GM18858 (cell line): ENCODE measurements around the gene NCKAP5L.

Source experiments
- ATAC-seq: cut with Tn5 transposase; IDR thresholded peaks from one replicate; pipeline ENCODE4 v1.9.1; 2021; ENCODE audit not compliant: unreplicated experiment

NCKAP5L gene

GRCh38 chr12:49801141-49802063 is 26.8 kb downstream of the NCKAP5L start:
- no peak for ATAC-seq

GRCh38 chr12:49800421-49801140 is 27.6 kb downstream of the NCKAP5L start:
- no peak for ATAC-seq

DNA sequence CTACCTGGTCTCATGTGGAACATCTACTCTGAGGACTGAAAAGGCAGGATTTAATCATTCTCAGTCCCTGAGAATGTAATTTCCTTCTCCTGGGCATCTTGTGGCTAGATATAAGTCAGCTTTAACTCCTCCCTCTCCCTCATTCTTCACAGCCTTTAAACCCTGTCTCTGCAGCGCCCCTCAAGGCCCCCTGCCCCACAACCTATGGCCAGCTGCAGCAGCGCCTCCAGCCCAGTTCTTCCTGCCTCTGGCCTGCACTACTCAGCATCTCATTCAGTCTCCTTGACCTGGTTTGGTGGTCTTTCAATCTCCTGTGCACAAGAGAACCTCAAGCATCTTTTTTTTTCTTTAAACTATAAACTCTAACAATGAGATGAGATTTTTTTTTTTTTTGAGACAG is 29.3 kb downstream of the NCKAP5L start:
- no peak for ATAC-seq

DNA sequence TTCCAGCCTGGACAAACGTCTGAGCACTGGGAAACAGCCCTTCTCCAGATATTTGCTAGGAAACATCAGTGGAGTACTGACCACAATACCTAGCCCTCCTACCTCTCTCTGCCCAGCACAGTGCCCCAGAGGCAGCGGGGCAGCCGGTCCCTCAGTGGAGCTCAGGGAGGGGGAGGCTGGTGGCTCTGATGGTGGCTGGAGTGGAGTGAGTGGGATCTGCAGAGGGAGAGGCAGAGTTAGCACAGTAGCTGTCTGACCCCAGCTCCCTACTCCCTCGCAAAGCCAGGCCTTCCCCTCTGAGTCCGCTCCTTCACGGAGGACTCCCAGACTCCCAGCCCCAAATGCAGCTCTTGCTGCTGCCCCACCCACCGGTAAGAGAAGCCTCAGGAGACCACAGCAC is 30.0 kb downstream of the NCKAP5L start:
- ATAC-seq = no peak

DNA sequence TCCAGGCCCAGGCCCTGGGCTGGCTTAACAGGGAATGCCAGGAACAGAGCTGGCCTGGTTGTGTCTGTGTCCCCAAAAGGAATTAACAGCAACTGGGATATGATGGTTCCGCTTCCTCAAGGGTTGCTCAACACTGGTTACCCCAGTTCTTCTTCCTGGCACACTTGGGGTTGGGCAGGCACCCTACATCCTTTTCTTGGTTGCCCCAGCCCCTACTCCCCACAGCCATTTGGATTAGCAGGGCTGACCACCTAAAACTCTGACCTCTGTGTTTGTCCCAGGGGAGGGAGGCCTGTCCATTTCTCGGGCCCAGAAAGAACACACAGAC is 30.8 kb downstream of the NCKAP5L start:
- ATAC-seq = no peak

DNA sequence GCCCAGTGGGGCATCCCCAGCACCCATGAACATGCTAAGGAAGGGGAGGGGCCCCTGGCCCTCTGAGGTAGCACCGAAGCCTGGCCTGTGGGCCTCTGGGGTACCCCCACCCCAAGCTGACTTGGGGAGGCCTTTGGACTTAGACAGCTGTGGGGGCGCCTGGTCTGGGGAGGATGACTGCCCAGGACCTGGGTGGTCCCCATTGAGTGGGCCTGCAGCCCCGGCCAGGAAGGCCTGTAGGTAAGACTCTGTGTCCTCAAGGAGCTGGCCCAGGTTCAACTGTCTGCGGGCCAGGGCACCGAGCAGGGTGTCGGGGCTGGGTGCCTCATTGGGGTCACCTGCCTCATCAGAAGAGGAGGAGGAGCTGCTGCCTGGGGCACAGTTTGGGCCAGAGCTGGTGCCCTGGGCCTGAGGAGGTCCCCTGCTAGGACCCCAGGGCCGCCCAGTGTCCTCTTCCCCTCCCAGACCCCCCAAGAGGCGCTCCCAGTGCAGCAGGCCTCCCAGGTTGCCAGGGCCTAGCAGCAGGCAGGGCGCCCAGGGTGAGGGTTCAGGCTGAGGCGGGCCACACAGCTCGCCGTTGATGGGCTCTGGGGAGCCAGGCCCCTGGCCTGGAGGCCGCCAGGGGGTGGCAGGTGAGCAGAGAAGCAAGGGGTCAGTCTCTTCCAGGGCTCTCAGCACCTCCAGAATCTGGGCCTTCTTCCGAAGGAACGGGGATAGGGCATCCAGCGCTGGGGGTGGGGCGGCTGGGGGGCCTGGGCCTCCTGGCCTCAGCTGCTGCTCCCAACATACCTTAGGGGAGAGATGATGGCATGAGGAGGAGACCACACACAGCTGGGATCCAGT is 31.4 kb downstream of the NCKAP5L start:
- no peak for ATAC-seq

GRCh38 chr12:49796155-49796554 is 32.1 kb downstream of the NCKAP5L start:
- no peak for ATAC-seq

DNA sequence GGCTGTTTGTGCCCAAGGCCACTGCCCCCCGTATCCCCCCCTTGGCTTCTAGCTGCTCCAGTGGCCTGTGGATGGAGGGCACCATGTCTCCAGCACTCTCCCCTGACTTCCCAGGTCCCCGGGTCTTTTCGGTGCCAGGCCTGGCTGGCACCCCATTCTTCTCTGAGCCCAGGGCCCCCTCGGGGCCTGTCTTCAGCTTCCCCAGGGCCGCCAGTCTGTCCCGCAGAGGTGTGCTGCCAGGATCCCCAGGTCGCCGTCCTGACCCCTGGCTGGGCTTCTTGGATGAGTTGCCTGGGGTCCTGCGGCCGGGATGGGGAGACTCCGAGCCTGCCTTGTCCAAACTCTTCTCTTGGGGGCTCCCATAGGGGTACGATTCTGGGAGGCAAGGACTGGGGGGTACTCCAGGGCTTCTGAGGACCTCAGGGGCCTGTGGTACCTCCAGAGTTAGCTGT is 32.5 kb downstream of the NCKAP5L start:
- no peak for ATAC-seq

GRCh38 chr12:49794811-49795653 is 33.2 kb downstream of the NCKAP5L start:
- ATAC-seq = no peak

DNA sequence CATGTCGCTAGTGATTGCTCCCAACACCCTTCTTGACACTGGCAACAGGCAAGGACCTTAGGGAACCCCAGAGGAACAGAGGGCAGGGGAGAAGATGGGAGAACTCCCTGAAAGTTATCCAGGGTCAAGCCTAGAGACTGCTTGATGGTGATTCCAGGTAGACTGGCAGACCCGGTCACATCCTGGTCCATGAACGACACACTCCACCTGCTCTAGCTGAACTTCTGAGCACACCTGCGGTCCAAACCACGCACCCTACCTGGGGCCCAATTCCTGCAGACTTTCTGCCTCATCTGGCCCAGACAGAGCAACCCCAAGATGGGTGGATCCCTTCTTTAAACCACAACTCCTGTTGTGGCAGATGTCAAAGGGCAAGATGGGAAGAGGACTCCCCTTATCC is 34.2 kb downstream of the NCKAP5L start:
- ATAC-seq = no peak

GRCh38 chr12:49793620-49794019 is 34.6 kb downstream of the NCKAP5L start:
- ATAC-seq = no peak

GRCh38 chr12:49792976-49793580 is 35.1 kb downstream of the NCKAP5L start:
- ATAC-seq = no peak

GRCh38 chr12:49792181-49792970 is 35.8 kb downstream of the NCKAP5L start:
- no peak for ATAC-seq

DNA sequence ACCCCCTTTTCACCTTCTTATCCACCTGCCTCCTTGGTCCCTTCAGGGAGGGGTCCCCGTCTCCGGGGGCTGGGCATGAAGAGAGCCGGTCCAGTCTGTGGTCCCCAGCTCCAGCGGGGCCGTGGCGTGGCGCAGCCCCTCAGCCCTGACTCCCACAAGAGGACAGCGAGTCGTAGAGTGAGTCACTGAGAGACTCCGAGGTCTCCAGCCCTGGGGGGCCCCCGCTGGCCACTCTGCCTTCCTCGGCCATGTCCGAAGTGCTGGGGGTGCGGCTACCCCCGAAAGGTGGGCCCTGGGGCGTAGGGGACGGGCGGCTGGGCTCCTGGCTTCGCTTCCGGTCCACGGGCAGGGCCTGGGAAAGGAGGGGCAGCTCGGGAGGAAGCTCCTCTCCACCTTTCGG is 36.5 kb downstream of the NCKAP5L start:
- ATAC-seq = no peak

- no peak for ATAC-seq
These were observed 37.3 kb downstream of the NCKAP5L start for GRCh38 chr12:49790741-49791555.

DNA sequence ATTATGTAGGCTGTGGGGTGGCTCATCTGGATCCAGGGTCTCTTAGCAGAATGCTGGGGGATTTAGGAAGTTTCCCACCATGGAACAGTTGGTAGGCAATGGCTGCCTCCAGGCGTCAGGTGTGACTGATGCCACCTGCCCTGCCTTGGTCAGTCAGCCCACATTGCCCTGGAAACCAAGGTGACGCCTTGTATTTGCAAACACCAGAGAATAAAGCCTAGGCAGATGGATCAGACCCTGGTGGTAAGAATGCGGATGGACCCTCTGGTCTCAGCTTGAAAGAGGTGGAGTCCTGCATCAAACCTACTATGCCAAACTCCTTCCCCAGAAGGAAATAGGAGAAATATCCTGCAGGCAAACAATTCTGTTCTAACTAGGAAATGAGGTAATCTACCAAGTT is 38.2 kb downstream of the NCKAP5L start:
- no peak for ATAC-seq

GRCh38 chr12:49787672-49788071 is 40.5 kb downstream of the NCKAP5L start:
- ATAC-seq = no peak

DNA sequence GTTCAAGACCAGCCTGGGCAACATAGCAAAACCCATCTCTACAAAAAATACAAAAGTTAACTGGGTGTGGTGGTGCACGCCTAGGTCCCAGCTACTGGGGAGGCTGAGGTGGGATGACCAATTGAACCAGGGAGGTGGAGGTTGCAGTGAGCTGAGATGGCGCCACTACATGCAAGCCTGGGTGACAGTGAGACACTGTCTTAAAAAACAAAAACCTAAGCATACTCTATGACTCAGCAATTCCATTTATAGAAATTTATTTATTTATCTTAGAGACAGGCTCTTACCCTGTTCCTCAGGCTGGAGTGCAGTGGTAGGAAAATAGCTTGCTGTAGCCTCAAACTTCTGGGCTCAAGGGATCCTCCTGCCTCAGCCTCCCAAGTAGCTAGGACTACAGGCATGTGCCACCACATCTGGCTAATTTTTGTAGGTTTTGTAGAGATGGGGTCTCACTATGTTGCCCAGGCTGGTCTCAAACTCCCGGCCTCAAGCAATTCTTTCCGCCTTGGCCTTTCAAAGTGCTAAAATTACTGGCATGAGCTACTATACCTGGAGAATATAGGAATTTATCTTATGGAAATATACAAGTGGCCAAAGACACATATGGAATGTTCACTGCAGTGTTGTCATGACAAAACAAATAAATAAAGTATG is 43.3 kb downstream of the NCKAP5L start:
- no peak for ATAC-seq
